GM12892 (cell line): Measurements from ENCODE around the gene RILPL2.
A peak's percentile ranks its signal among the peaks of the same experiment; 100 is the strongest.
"Not testable (repeated sequence)": the region's sequence is repeated elsewhere in the genome, so short reads cannot be mapped to it uniquely, and the experiment has no call there.

Experiments used
- DNase-seq: peaks from one replicate; pipeline ENCODE4 v3.0.0; 2011; ENCODE audit not compliant: insufficient read length
- FAIRE-seq: peaks from 2 replicates; lab custom pipeline; 2011; peaks lifted over from hg19 to GRCh38; lab: Jason Lieb, UNC
- POLR2A ChIP-seq: IDR thresholded peaks from 2 replicates; pipeline ENCODE4 v1.6.1; 2011; ENCODE audit warnings: low read depth, low read length, control low read depth
- POLR2AphosphoS5 ChIP-seq: IDR thresholded peaks from 2 replicates; pipeline ENCODE4 v1.6.1; 2011; ENCODE audit warnings: low read depth, low read length, control low read depth
- TAF1 ChIP-seq: IDR thresholded peaks from 2 replicates; pipeline ENCODE4 v1.6.1; 2011; ENCODE audit warnings: low read depth, mild to moderate bottlenecking, control low read depth, low read length, borderline replicate concordance

RILPL2 gene

DNA sequence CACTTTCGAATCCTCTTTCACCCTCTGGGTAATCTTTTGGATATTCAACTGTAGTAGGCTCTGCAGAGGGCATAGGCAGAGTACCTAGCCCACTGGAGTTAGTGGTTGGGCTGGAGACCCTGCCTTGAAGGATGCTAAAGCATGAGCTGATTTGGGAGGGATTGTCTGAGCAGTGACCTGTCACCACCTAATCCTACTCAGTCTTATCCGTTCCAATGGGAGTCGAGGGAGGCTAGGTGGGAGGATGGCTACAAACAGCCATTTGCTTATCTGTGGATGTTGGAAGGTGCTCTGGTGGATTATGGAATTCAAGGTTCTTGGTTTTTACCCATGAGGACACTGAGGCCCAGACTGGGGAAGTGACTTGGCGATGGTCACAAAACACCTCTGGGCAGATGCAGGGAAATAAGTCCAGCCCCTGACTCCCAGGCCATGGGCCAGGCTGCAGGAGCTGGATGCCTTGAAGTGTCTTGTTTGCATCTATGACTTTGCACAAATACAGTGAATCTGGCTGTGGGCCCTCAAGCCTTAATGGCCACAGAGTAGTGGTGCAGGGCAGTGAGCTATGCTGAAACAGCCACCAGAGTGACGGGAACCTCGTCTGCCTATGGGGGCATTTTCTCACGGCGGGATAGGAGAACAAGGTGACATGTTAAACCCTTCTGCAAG, 48.8 kb downstream of the RILPL2 start:
- DNase-seq: no peak
- peak; percentile 56 for FAIRE-seq

DNA sequence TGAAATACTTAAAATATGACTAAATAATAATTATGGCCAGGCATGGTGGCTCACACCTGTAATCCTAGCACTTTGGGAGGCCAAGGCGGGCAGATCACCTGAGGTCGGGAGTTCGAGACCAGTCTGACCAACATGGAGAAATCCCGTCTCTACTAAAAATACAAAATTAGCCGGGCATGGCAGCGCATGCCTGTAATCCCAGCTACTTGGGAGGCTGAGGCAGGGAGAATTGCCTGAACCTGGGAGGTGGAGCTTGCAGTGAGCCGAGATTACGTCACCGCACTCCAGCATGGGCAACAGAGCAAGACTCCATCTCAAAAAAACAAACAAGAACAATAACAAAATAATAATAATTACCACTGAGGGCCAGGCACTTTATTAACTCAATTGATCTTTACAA, 50.9 kb downstream of the RILPL2 start:
- DNase-seq, FAIRE-seq: not testable (repeated sequence)

More for the DNA sequence above, 48.8 kb downstream of the RILPL2 start:
- TF ChIP-seq TAF1: no peak

- DNase-seq: no peak
- TF ChIP-seq POLR2A (no peak), POLR2AphosphoS5 (no peak)
- no peak for FAIRE-seq
Observed at GRCh38 chr12:123384994-123385376, 51.5 kb downstream of the RILPL2 start.

DNA sequence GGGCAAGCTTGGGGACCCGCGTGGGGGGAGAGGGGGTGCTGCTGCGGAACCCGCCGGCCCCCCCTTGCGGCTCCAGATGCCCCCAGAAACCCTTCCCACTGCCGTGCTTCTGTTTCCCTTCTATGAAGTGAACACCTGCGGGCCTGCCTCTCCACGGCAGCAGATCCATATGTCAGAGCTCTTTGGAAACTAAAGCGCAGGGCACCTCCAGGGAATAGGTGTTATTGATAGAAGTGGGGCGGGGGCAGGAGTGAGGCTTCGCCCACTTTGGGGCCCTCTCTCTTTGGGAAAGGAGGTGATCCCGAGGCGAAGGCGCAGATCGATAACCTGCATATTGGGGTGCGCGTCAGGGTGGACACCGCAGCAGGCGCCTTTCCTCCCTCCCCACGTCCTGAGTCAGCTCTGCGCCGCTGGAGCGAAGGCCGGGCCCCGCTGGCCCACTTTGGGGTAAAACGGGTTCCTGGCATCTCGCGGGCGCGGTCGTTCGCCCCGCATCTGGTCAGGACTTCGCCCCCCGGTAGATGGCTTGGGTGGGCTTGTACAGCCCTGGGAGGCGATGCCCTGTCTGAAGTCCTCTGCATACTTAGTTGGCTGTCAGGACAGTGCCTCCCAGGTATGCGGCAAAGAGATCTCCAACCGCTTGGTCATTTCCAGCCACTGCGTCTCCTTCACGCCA, 52.0 kb downstream of the RILPL2 start:
- no peak for TF ChIP-seq TAF1
- TF ChIP-seq POLR2AphosphoS5: no peak
- TF ChIP-seq POLR2A: no peak
- FAIRE-seq: no peak

DNA sequence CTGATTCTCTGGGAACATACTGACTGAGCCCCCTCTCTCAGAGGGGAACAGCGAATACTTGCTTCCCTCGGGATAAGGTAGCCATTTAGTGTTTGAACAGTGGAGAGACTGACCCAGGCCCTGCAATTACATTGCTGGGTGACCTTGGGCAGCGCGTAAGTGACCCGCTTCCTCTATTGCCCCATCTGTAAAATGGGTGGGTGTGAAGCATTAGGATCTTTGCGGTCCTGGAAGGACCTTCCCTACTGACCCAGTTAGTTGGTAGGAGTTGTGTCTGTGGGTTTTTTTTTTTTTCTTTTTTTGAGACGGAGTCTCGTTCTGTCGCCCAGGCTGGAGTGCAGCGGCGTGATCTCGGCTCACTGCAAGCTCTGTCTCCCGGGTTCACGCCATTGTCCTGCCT, 53.8 kb downstream of the RILPL2 start:
- FAIRE-seq (no peak), DNase-seq (no peak)
- no peak for TF ChIP-seq TAF1
- TF ChIP-seq POLR2A: no peak
- no peak for TF ChIP-seq POLR2AphosphoS5

More for the DNA sequence above, 52.0 kb downstream of the RILPL2 start:
- DNase-seq: no peak

DNA sequence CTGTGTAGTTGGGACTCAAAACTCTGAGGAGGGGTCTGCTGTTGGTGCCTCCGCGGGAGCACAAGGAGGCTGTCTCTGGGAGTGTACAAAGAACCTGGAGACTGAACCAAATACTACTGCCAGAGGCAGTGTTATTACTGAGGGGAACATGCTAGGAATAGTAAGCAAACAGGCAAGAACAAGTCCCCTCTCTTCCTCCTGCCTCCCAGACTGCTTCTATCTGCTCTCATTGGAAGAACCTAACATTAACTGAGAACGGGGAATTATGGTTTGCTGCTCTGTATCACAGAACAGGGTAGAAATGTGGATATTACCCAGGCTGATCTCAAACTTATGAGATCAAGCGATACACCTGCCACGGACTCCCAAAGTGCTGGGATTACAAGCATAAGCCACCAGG, 57.1 kb downstream of the RILPL2 start:
- TF ChIP-seq TAF1 (no peak), POLR2AphosphoS5 (no peak), POLR2A (no peak)
- DNase-seq (no peak), FAIRE-seq (no peak)

- FAIRE-seq, DNase-seq: not testable (repeated sequence)
Observed at GRCh38 chr12:123372415-123372814, 64.1 kb downstream of the RILPL2 start.

GRCh38 chr12:123371667-123372368, 64.7 kb downstream of the RILPL2 start:
- FAIRE-seq, DNase-seq: not testable (repeated sequence)

GRCh38 chr12:123369229-123369628, 67.3 kb downstream of the RILPL2 start:
- no peak for DNase-seq
- no peak for TF ChIP-seq TAF1
- no peak for TF ChIP-seq POLR2A
- TF ChIP-seq POLR2AphosphoS5: no peak
- FAIRE-seq: no peak

GRCh38 chr12:123368431-123368830, 68.1 kb downstream of the RILPL2 start:
- not testable (repeated sequence) for DNase-seq, FAIRE-seq

GRCh38 chr12:123367511-123367910, 69.0 kb downstream of the RILPL2 start:
- FAIRE-seq (no peak), DNase-seq (no peak)
- TF ChIP-seq POLR2AphosphoS5 (no peak), POLR2A (no peak), TAF1 (no peak)
